HepG2 (cell line): ENCODE results near the gene PIGZ. TPM values are rescaled to one million over a fixed set of nuclear protein-coding genes. Genes with fewer than 3 reads are reported as not detected.
A peak's percentile ranks its signal among the peaks of the same experiment; 100 is the strongest.

Experiments
- ARID5B ChIP-seq: IDR thresholded peaks from 2 replicates; pipeline ENCODE4 v1.4.0; 2020; ENCODE audit warnings: mild to moderate bottlenecking, missing genetic modification reagents
- DNMT3B ChIP-seq: conservative IDR thresholded peaks from 2 replicates; pipeline ENCODE4 v1.6.1; 2016; ENCODE audit warnings: missing biosample characterization, control low read depth
- ELF1 ChIP-seq: sonication (generic); formaldehyde crosslinking; IDR thresholded peaks from 2 replicates; pipeline ENCODE4 v1.4.0; 2020; ENCODE audit warnings: missing genetic modification reagents
- HBP1 ChIP-seq: IDR thresholded peaks from 2 replicates; pipeline ENCODE4 v1.6.1; 2016; ENCODE audit warnings: low read depth, control low read depth
- JARID2 ChIP-seq: sonication (generic); formaldehyde crosslinking; IDR thresholded peaks from 2 replicates; pipeline ENCODE4 v1.8.1; 2023; ENCODE audit warnings: missing genetic modification reagents, inconsistent platforms; ENCODE audit not compliant: insufficient replicate concordance
- KLF16 ChIP-seq, 2 experiments: sonication (generic) in 1 of 2; formaldehyde crosslinking in 1 of 2; IDR thresholded peaks; 2 replicates each; pipeline versions ENCODE4 v1.6.1 to v1.8.0; 2016 to 2023; ENCODE audit warnings: missing genetic modification reagents in 2 of 2, missing compliant biosample characterization in 1 of 2
- MIXL1 ChIP-seq: IDR thresholded peaks from 2 replicates; pipeline ENCODE4 v1.6.1; 2016
- NR2F2 ChIP-seq: IDR thresholded peaks from 2 replicates; pipeline ENCODE4 v1.6.1; 2012; ENCODE audit warnings: low read depth, inconsistent platforms, borderline replicate concordance
- SP4 ChIP-seq: sonication (generic); formaldehyde crosslinking; IDR thresholded peaks from 2 replicates; pipeline ENCODE4 v1.8.1; 2023; ENCODE audit warnings: mild to moderate bottlenecking, missing genetic modification reagents
- STAG1 ChIP-seq: sonication (generic); formaldehyde crosslinking; IDR thresholded peaks from 2 replicates; pipeline ENCODE4 v1.4.0; 2020; ENCODE audit warnings: missing genetic modification reagents
- TAF15 ChIP-seq: fragments of 200-400 bp; formaldehyde crosslinking; IDR thresholded peaks from one replicate; pipeline ENCODE4 v1.6.1; 2018; ENCODE audit warnings: mild to moderate bottlenecking, low read depth, low read length; ENCODE audit not compliant: poor library complexity, severe bottlenecking
- ZBTB40 ChIP-seq, 2 experiments: fragments of 450-650 bp in 1 of 2; sonication (generic) in 1 of 2; formaldehyde crosslinking in 1 of 2; IDR thresholded peaks; 2 replicates each; pipeline versions ENCODE4 v1.6.1 to v1.8.0; 2016 to 2022; ENCODE audit warnings: antibody characterized with exemption in 1 of 2, mild to moderate bottlenecking in 1 of 2, missing genetic modification reagents in 1 of 2
- ZNF552 ChIP-seq: sonication (generic); formaldehyde crosslinking; IDR thresholded peaks from 2 replicates; pipeline ENCODE4 v1.9.0; 2022; ENCODE audit warnings: missing genetic modification reagents, mild to moderate bottlenecking, borderline replicate concordance
- ZNF672 ChIP-seq: sonication (generic); formaldehyde crosslinking; IDR thresholded peaks from 2 replicates; pipeline ENCODE4 v1.8.1; 2022; ENCODE audit warnings: missing genetic modification reagents
- polyA plus RNA-seq, 8 experiments: library from polyadenylated mRNA; depleted of rRNA in 3 of 8; stranded (reverse) in 7 of 8; unstranded in 1 of 8; fragments of >200 nt; fragmentation: Illumina TruSeq in 4 of 8; extraction: Trizol in 4 of 8; gene quantifications; 2 replicates each; pipeline versions ENCODE4 v1.2.1 to v1.2.3, GENCODE V29; 2011 to 2016; ENCODE audit warnings: low read depth in 4 of 8, missing spikeins in 1 of 8, mixed read lengths in 1 of 8; ENCODE audit not compliant: insufficient read depth in 1 of 8
- total RNA-seq, 5 experiments: library from RNA; depleted of rRNA; stranded (reverse); fragments of >200 nt; fragmentation: Illumina TruSeq; extraction: Trizol; gene quantifications; 2 replicates each; pipeline ENCODE4 v1.2.3, GENCODE V29; 2016; ENCODE audit warnings: low read depth in 1 of 5

The PIGZ gene
- total and polyA plus RNA-seq, 2 of the 13 experiments (the other 11 are each of a cell fraction or from before 2014, with no cell fraction given), result 4.7 to 60.5 TPM

GRCh38 chr3:196968233-196969133 is at the start of gene PIGZ (continued):
- TF ChIP-seq ZBTB40 (IDR thresholded peaks at IDR 0.05) (no peak), ZBTB40 (CRISPR knock-in tag; IDR thresholded peaks at IDR 0.05) (peak; percentile 46; the same call in 1 of the 2 replicates), ZNF672 (CRISPR knock-in tag) (0 out of 2 replicates have a peak, but pooled peaks have one; percentile 21), TAF15 (no peak), KLF16 (CRISPR knock-in tag; IDR thresholded peaks at IDR 0.05) (no peak), SP4 (CRISPR knock-in tag) (no peak), ELF1 (CRISPR knock-in tag) (no peak), JARID2 (CRISPR knock-in tag) (no peak), STAG1 (CRISPR knock-in tag) (no peak), ZNF552 (CRISPR knock-in tag) (0 out of 2 replicates have a peak, but pooled peaks have one; percentile 50), DNMT3B (CRISPR knock-in tag) (no peak), NR2F2 (no peak), HBP1 (CRISPR knock-in tag) (0 out of 2 replicates have a peak, but pooled peaks have one; percentile 33), MIXL1 (CRISPR knock-in tag) (no peak), ARID5B (no peak)
